ENCODE measurements around the gene TEX19.
"Not testable (repeated sequence)": the region's sequence is repeated elsewhere in the genome, so short reads cannot be mapped to it uniquely, and the experiment has no call there.

Gene TEX19

DNA sequence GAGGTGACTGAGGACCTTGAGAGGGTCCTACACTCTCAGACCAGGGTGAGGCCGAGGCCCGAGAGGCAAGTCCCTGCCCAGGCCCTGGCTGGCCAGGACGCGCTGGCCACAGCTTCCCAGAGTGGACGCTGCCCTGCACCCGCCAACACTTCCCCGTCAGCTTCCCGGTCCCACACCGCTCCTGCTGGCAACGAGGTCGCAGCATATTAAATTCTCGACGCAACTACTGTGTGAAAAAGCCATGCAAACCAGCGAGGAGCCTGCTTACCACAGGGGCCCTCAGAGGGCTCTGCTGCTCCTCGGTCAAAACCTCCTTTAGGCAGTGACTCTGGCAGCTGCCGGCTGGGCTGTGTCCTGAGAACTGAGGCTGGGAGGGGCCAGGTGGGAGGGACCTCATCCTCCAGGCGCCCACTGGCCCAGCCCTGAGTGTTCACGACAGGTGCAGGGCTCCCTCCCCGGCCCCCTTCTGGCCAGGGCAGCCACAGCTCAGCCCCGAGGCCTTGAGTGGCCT is 2.1 kb upstream of the TEX19 start:
- DNase-seq (ENCODE audit: low spot score), result no peak

GRCh38 chr17:82357394-82357793 is 1.7 kb upstream of the TEX19 start:
- no peak for DNase-seq (ENCODE audit: low spot score)

GRCh38 chr17:82359451-82360074 is 516 bp downstream of the TEX19 start:
- DNase-seq (ENCODE audit: low spot score), result not testable (repeated sequence)

DNA sequence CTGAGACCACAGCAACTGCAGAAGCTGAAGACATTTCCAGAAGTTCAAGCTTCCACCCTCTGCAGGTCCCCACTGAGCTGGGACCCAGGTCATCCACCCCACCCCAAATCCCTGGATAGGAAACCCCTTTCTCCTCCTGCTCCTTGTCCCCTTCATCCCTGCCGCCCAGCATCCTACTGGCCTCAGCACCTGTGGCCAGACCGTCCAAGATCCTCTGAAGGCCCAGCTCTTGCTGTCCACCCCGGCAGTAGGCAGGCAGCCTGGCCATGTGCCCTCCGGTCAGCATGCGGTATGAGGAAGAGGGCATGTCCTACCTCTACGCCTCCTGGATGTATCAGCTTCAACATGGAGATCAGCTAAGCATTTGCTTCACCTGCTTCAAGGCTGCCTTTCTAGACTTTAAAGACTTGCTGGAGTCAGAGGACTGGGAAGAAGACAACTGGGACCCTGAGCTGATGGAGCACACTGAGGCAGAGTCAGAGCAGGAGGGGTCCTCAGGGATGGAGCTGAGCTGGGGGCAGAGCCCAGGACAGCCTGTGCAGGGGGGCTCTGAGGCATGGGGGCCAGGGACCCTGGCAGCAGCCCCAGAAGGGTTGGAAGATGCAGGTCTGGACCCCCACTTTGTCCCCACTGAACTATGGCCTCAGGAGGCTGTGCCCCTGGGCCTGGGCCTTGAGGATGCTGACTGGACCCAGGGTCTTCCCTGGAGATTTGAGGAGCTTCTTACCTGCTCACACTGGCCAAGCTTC is 3.0 kb downstream of the TEX19 start:
- no peak for DNase-seq (ENCODE audit: low spot score)

GRCh38 chr17:82365606-82366295 is 6.7 kb downstream of the TEX19 start:
- DNase-seq (ENCODE audit: low spot score), result no peak

- DNase-seq (ENCODE audit: low spot score), result no peak
Observed at GRCh38 chr17:82366749-82367148, 7.7 kb downstream of the TEX19 start.

GRCh38 chr17:82367724-82368524 is 8.9 kb downstream of the TEX19 start:
- no peak for DNase-seq (ENCODE audit: low spot score)

- no peak for DNase-seq (ENCODE audit: low spot score)
Observed at GRCh38 chr17:82369211-82369610, 10.2 kb downstream of the TEX19 start.

- DNase-seq (ENCODE audit: low spot score), result no peak
Observed at GRCh38 chr17:82370471-82371332, 11.7 kb downstream of the TEX19 start.

DNA sequence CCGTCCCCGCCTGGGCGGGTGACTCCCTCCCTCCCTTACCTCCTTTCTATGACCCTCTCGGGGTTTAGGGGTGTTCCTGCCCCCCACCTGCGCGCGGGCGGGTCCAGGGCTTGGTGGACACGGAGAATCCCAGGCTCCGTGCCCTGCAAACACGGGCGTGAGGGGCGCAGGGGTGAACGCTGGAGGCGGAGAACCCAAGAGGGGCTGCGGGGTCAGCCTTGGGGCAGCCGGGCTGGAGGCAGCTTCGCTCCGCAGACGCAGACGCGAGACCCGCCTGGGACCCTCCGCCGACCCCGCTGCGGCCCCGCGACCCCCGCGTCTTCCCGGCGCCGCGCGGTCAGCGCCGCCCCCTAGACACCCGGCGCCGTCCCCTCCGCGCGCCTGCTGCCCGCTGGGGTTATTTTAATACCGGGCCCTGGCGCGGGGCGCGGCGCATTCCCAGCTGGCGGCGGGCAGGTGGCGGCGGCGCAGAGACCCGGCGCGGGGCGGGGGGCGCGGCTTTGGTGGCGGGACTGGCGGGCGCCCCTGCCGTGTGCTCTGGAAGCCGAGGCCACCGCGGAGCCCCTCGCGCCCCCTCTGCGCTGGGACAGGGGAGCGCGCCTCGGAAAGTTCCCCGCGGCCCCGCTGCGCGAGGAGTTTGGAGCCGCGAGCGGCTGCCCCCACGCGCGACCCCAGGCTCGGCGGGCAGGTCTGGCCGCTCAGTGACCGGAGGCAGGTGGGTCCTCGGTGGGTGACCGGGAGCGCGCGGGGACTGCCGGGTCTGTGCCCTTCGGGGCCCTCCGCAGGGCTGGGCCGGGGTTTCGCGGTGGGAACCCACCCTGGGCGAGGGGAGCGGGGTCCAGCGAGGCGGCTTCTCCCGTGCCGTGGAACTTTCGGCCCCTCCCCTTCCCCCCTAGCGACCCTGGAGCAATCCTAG is 12.5 kb downstream of the TEX19 start, which contains the start of gene UTS2R:
UTS2R (plus strand) TSS at position 433 of the 916 bp plus-strand sequence. CDS start 2,560 bp downstream, outside the sequence.
- no peak for DNase-seq (ENCODE audit: low spot score)

DNA sequence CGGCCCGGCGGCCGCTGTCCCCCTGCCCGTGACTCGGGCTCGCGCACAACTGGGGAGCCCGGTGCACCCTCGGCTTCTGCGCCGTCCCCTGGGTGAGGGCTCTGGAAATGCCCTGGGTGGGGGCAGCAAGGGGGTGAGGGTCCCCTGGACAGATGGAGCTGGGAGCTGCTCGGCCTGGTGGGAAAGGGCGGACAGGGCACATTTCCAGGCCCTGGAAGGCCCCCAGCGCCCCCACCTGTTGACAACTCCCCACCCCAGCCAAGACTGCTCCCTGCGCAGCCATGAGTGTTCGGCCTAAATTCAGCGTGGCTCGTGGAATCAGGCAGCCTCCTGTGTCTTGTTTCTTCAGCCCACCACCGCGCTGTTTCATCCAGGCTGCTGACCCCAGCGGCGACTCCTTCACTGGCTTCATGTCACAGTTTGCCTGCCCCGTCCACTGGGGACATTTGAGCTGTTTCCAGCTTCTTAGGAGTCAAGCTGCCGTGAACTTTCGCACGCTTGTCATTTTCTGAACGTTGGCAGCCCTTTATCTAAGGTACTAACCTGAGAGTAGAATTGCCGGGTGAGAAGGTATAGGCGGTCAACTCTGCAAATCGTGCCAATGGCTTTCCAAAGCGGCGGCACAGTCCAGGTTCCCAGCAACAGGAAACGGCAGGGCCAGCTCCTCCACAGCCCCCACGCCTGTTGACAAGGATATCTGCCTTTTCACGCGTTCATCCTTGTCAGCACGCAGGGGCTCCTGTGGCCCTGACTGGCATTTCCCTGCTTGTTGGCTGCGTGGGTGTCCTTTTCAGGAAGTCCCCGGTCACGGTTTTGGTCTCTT is 13.4 kb downstream of the TEX19 start:
- no peak for DNase-seq (ENCODE audit: low spot score)

- DNase-seq (ENCODE audit: low spot score), result not testable (repeated sequence)
Observed at GRCh38 chr17:82373072-82373452, 14.0 kb downstream of the TEX19 start.

DNA sequence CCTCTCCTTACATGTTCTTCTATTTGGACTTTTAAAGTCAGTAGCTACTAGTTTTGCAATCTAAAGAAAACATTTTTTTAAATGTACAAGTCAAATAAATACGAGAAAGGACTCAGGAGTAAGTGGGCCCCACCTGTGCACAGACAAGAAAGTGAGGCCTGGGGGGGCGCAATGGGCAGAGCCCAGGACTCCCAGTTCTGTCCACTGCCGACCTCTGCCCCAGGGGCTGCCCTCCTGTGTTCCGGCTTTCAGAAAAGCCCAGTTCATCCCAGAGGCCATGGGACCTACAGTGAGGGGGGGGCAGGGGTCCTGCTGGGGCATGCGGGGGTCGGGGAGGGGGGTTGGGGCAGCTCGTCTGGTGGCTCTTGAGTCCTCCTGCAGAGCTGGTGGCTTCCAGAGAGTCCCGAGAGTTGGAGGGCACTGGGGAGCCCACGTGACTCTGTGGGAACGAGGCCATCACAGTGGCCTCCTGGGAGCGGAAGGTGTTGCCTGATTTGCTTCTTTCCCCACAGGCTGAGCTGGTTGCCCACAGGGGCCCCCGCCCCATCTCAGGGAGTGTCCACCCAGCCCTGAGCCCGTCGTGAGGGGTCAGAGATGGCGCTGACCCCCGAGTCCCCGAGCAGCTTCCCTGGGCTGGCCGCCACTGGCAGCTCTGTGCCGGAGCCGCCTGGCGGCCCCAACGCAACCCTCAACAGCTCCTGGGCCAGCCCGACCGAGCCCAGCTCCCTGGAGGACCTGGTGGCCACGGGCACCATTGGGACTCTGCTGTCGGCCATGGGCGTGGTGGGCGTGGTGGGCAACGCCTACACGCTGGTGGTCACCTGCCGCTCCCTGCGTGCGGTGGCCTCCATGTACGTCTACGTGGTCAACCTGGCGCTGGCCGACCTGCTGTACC is 14.9 kb downstream of the TEX19 start:
- DNase-seq (ENCODE audit: low spot score), result no peak

DNA sequence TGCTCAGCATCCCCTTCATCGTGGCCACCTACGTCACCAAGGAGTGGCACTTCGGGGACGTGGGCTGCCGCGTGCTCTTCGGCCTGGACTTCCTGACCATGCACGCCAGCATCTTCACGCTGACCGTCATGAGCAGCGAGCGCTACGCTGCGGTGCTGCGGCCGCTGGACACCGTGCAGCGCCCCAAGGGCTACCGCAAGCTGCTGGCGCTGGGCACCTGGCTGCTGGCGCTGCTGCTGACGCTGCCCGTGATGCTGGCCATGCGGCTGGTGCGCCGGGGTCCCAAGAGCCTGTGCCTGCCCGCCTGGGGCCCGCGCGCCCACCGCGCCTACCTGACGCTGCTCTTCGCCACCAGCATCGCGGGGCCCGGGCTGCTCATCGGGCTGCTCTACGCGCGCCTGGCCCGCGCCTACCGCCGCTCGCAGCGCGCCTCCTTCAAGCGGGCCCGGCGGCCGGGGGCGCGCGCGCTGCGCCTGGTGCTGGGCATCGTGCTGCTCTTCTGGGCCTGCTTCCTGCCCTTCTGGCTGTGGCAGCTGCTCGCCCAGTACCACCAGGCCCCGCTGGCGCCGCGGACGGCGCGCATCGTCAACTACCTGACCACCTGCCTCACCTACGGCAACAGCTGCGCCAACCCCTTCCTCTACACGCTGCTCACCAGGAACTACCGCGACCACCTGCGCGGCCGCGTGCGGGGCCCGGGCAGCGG is 15.7 kb downstream of the TEX19 start:
- no peak for DNase-seq (ENCODE audit: low spot score)

DNA sequence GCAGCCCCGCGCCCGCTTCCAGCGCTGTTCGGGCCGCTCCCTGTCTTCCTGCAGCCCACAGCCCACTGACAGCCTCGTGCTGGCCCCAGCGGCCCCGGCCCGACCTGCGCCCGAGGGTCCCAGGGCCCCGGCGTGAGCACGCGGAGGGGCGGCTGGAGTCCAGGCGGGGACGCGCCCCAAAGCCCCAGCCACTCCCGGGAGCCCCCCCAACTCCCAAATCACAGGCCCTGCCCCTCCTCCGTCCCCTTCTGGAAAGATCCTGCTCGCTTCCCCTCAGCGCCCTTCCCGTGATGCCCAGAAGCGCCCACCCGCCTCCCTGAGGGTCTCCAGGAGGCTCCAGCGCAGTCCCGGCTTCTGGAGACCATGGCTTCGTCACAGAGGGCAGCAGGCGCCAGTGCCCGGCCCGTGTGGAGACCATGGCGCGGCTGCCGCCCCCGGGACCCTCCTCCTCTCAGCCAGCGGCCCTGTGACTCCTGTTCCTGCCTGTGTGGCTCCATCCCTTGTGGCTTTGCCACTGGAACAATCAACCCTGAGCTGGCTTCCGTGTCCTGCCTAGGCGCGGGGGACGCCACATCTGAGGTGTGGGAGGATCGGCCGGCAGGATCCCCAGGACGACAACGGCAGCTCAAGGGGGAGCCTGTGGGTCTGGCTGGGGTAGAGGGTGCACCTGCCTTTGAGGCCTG is 16.5 kb downstream of the TEX19 start:
- DNase-seq (ENCODE audit: low spot score), result no peak

DNA sequence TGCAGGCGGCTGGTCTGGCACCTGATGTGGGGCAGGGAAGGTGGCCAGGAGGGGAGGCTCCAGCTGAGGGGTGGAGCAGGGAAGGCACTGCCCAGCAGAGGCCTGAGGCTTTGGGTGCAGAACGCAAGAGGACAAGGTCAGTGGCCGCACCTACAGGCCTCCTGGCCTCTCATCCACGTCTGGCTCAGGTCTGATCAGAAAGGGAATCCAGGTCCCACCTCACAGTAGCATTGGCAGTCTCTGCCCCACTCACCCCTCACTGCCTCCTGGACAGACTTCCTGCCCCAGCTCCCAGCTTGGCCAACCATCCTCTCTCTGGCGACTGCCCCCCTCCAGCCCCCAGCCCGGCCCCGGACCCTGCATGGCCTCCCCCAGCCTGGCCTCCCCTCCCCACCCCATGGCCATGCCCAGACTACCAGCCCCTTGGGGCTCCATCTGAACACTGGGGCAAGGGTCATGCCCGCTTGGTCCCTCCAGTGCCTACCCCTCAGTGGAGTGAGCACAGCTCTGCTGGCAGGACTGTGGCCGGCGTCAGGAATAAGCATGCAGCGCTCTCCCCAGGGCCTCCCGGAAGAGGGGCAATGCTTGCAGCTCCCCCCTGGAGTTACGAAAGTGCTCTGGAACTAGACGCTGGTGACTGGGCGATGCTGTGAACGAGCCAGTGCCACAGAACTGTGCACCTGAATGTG is 17.1 kb downstream of the TEX19 start:
- DNase-seq (ENCODE audit: low spot score), result no peak

Measured in CD4-positive, alpha-beta T cell treated with Interleukin-6 at 100 ng/mL for 8 hours (primary cell).